GM04503 (cell line): ENCODE data around the gene LGMN.
"Not testable (repeated sequence)": the region's sequence is repeated elsewhere in the genome, so short reads cannot be mapped to it uniquely, and the experiment has no call there.

Experiments used
- DNase-seq: peaks from one replicate; pipeline ENCODE4 v3.0.0-alpha.2; 2012; ENCODE audit warnings: low read depth

The LGMN gene

GRCh38 chr14:92694807-92695206, 53.6 kb downstream of the LGMN start:
- no peak for DNase-seq

GRCh38 chr14:92693998-92694795, 54.2 kb downstream of the LGMN start:
- DNase-seq = no peak

GRCh38 chr14:92692822-92693226, 55.6 kb downstream of the LGMN start:
- DNase-seq = no peak

GRCh38 chr14:92690171-92691011, 58.0 kb downstream of the LGMN start:
- DNase-seq = no peak

- no peak for DNase-seq
These were observed 59.7 kb downstream of the LGMN start for GRCh38 chr14:92688434-92689375.

GRCh38 chr14:92687681-92688433, 60.6 kb downstream of the LGMN start:
- DNase-seq = no peak

- no peak for DNase-seq
These were observed 61.5 kb downstream of the LGMN start for GRCh38 chr14:92686900-92687427.

- no peak for DNase-seq
These were observed 62.0 kb downstream of the LGMN start for GRCh38 chr14:92686411-92686899.

- DNase-seq = no peak
These were observed 62.6 kb downstream of the LGMN start for GRCh38 chr14:92685784-92686355.

- no peak for DNase-seq
These were observed 63.4 kb downstream of the LGMN start for GRCh38 chr14:92684801-92685560.

GRCh38 chr14:92683041-92683440, 65.4 kb downstream of the LGMN start:
- DNase-seq = no peak

GRCh38 chr14:92680781-92681650, 67.4 kb downstream of the LGMN start:
- no peak for DNase-seq

GRCh38 chr14:92680330-92680729, 68.1 kb downstream of the LGMN start:
- not testable (repeated sequence) for DNase-seq

GRCh38 chr14:92679246-92679645, 69.2 kb downstream of the LGMN start:
- DNase-seq = no peak

- DNase-seq = no peak
These were observed 69.7 kb downstream of the LGMN start for GRCh38 chr14:92678766-92679165.

- DNase-seq = no peak
These were observed 70.5 kb downstream of the LGMN start for GRCh38 chr14:92677955-92678354.

- no peak for DNase-seq
These were observed 71.2 kb downstream of the LGMN start for GRCh38 chr14:92677087-92677668.

- DNase-seq = no peak
These were observed 71.9 kb downstream of the LGMN start for GRCh38 chr14:92676403-92677086.
